Osteocyte (in vitro differentiated cells): ENCODE measurements around the gene CHD8. TPM values are rescaled to one million over a fixed set of nuclear protein-coding genes. Genes with fewer than 3 reads are reported as not detected.
"Not testable (repeated sequence)": the region's sequence is repeated elsewhere in the genome, so short reads cannot be mapped to it uniquely, and the experiment has no call there.

Source experiments
- DNase-seq: peaks from one replicate; pipeline ENCODE4 v3.0.0; 2021; ENCODE audit warnings: mixed read lengths; ENCODE audit not compliant: unreplicated experiment; ENCODE audit errors: extremely low spot score
- H3K27ac Mint-ChIP-seq: one replicate; pipeline ENCODE4 v1.8.0; 2021; ENCODE audit warnings: mild to moderate bottlenecking, mixed read lengths; ENCODE audit not compliant: unreplicated experiment
- H3K27me3 Mint-ChIP-seq: one replicate; pipeline ENCODE4 v1.8.0; 2021; ENCODE audit warnings: mixed read lengths; ENCODE audit not compliant: unreplicated experiment
- H3K36me3 Mint-ChIP-seq: one replicate; pipeline ENCODE4 v1.8.0; 2021; ENCODE audit warnings: mixed read lengths; ENCODE audit not compliant: unreplicated experiment
- H3K4me1 Mint-ChIP-seq: one replicate; pipeline ENCODE4 v1.8.0; 2021; ENCODE audit warnings: mixed read lengths; ENCODE audit not compliant: unreplicated experiment
- H3K4me3 Mint-ChIP-seq: one replicate; pipeline ENCODE4 v1.8.0; 2021; ENCODE audit warnings: mild to moderate bottlenecking, moderate library complexity, mixed read lengths; ENCODE audit not compliant: unreplicated experiment
- H3K9me3 Mint-ChIP-seq: one replicate; pipeline ENCODE4 v1.8.0; 2021; ENCODE audit warnings: mixed read lengths; ENCODE audit not compliant: unreplicated experiment
- CTCF ChIP-seq: fragments of 200-600 bp; sonication (generic); IDR thresholded peaks from 2 replicates; pipeline ENCODE4 v1.5.0; 2021; ENCODE audit warnings: antibody characterized with exemption, mild to moderate bottlenecking, moderate library complexity
- total RNA-seq: library from RNA; stranded (reverse); gene quantifications from 2 replicates; pipeline ENCODE4 v1.2.1, GENCODE V29; 2021

Gene CHD8
- total RNA-seq, 1 donor from 2014 or later = 86.0 TPM

- H3K4me3 Mint-ChIP-seq = peak within 1 kb of the TSS; percentile 98
- no peaks in the 10 kb centered on the region for H3K9me3 Mint-ChIP-seq
- no peaks in the 10 kb centered on the region for H3K27me3 Mint-ChIP-seq
- peak within 1 kb of the TSS; percentile 100 for H3K27ac Mint-ChIP-seq
- H3K4me1 Mint-ChIP-seq = peaks cover 29% of the 10 kb centered on the region
- DNase-seq = peak; percentile 98
- peaks cover 14% of the 10 kb centered on the region for H3K36me3 Mint-ChIP-seq
- TF ChIP-seq CTCF = no peak
Observed at GRCh38 chr14:21383848-21384493, 72.0 kb downstream of the CHD8 start, which contains the start of gene SUPT16H. Gene SUPT16H, minus strand, starts transcription at chr14:21384019. Its CDS starts 92 bp downstream, at chr14:21383927.

- Mint-ChIP-seq H3K36me3 (peaks cover 12% of the 10 kb centered on the region), H3K9me3 (no peaks in the 10 kb centered on the region), H3K4me1 (peaks cover 29% of the 10 kb centered on the region), H3K4me3 (peak overlapping the region; percentile 98), H3K27me3 (no peaks in the 10 kb centered on the region), H3K27ac (peak overlapping the region; percentile 100)
- TF ChIP-seq CTCF = no peak
- DNase-seq = no peak
Observed at GRCh38 chr14:21382886-21383847, 72.8 kb downstream of the CHD8 start.

- DNase-seq = no peak
- no peaks in the 10 kb centered on the region for H3K27me3 Mint-ChIP-seq
- H3K27ac Mint-ChIP-seq = peak overlapping the region; percentile 100
- peaks cover 12% of the 10 kb centered on the region for H3K36me3 Mint-ChIP-seq
- peak overlapping the region; percentile 98 for H3K4me3 Mint-ChIP-seq
- no peaks in the 10 kb centered on the region for H3K9me3 Mint-ChIP-seq
- H3K4me1 Mint-ChIP-seq = peaks cover 29% of the 10 kb centered on the region
- no peak for TF ChIP-seq CTCF
Observed at GRCh38 chr14:21382095-21382494, 73.8 kb downstream of the CHD8 start.

GRCh38 chr14:21379338-21379737 lies 76.6 kb downstream of the CHD8 start:
- H3K27me3 Mint-ChIP-seq = no peaks in the 10 kb centered on the region
- TF ChIP-seq CTCF = no peak
- peaks cover 20% of the 10 kb centered on the region for H3K4me1 Mint-ChIP-seq
- H3K36me3 Mint-ChIP-seq = peaks cover 3% of the 10 kb centered on the region
- no peak overlapping the region for H3K4me3 Mint-ChIP-seq
- no peak for DNase-seq
- no peak overlapping the region for H3K27ac Mint-ChIP-seq
- H3K9me3 Mint-ChIP-seq = no peaks in the 10 kb centered on the region

GRCh38 chr14:21373980-21374379 lies 81.9 kb downstream of the CHD8 start:
- H3K27me3 Mint-ChIP-seq = no peaks in the 10 kb centered on the region
- H3K36me3 Mint-ChIP-seq = peaks cover 29% of the 10 kb centered on the region
- no peaks in the 10 kb centered on the region for H3K4me1 Mint-ChIP-seq
- no peak for TF ChIP-seq CTCF
- no peak overlapping the region for H3K4me3 Mint-ChIP-seq
- no peak overlapping the region for H3K27ac Mint-ChIP-seq
- no peaks in the 10 kb centered on the region for H3K9me3 Mint-ChIP-seq
- DNase-seq = no peak

- not testable (repeated sequence) for H3K4me3 Mint-ChIP-seq, H3K27ac Mint-ChIP-seq, H3K9me3 Mint-ChIP-seq, H3K27me3 Mint-ChIP-seq, DNase-seq, H3K4me1 Mint-ChIP-seq
- H3K36me3 Mint-ChIP-seq = peaks cover 38% of the 10 kb centered on the region
Observed at GRCh38 chr14:21372814-21373213, 83.1 kb downstream of the CHD8 start.
